Measurements from ENCODE around the gene TPK1. TPM values are rescaled to one million over a fixed set of nuclear protein-coding genes. Genes with fewer than 3 reads are reported as not detected.

Gene TPK1
- total RNA-seq, 1 experiment from 2014 or later, result 3.5 TPM

GRCh38 chr7:144547888-144548287 is 288.0 kb downstream of the TPK1 start:
- no peaks in the 10 kb centered on the region for H3K36me3 ChIP-seq
- H3K9me3 ChIP-seq, result no peaks in the 10 kb centered on the region
- H3K4me3 ChIP-seq, result no peak overlapping the region
- H3K27me3 ChIP-seq, result no peaks in the 10 kb centered on the region
- no peak for DNase-seq

GRCh38 chr7:144546782-144547181 is 289.1 kb downstream of the TPK1 start:
- H3K36me3 ChIP-seq, result no peaks in the 10 kb centered on the region
- no peak for DNase-seq
- no peaks in the 10 kb centered on the region for H3K27me3 ChIP-seq
- no peaks in the 10 kb centered on the region for H3K9me3 ChIP-seq
- no peak overlapping the region for H3K4me3 ChIP-seq

DNA sequence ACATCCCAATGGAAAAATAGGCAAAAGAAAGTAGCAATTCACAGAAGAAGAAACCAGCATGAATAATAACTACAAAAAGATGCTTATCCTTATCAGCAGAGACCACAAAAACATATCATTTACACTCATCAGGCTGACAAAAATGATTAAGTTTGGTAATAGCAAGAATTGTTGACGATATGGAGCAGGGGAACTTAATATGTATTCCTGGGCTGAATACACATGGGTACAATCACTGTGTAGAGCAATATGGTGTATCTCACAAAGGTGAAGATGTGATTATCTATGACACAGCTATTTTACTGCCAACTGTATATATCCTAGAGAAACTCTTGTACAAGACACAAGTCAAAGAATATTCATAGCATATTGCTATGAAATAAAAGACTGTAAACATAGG is 290.5 kb downstream of the TPK1 start:
- no peak overlapping the region for H3K4me3 ChIP-seq
- DNase-seq, result no peak
- no peaks in the 10 kb centered on the region for H3K9me3 ChIP-seq
- H3K27me3 ChIP-seq, result no peaks in the 10 kb centered on the region
- no peaks in the 10 kb centered on the region for H3K36me3 ChIP-seq

- Histone ChIP-seq H3K9me3 (no peaks in the 10 kb centered on the region), H3K36me3 (no peaks in the 10 kb centered on the region), H3K27me3 (no peaks in the 10 kb centered on the region), H3K4me3 (no peak overlapping the region)
- DNase-seq, result no peak
Measured at GRCh38 chr7:144534655-144535395, 301.0 kb downstream of the TPK1 start.

DNA sequence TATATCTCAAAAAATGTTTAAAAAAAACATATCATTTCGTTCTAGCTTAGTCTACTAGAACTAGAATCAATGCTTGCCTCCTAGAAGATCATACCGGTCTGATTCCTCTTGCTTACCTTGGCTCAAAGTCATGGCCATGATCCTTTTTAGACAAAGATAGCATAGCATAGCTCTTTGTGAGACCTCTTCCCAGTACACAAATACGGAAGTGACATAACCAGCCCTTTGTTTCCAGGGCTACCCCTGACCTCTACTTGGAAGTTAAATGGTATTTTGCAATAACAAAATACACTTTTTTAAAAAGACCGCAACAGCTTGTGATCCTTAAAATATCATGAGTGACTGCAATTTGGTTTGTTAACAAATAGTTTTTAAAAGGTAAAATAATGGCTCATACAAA is 301.7 kb downstream of the TPK1 start:
- H3K36me3 ChIP-seq, result no peaks in the 10 kb centered on the region
- no peak overlapping the region for H3K4me3 ChIP-seq
- H3K9me3 ChIP-seq, result no peaks in the 10 kb centered on the region
- H3K27me3 ChIP-seq, result no peaks in the 10 kb centered on the region
- no peak for DNase-seq

GRCh38 chr7:144531181-144531580 is 304.7 kb downstream of the TPK1 start:
- DNase-seq, result peak; percentile 23
- Histone ChIP-seq H3K4me3 (no peak overlapping the region), H3K9me3 (no peaks in the 10 kb centered on the region), H3K27me3 (no peaks in the 10 kb centered on the region), H3K36me3 (no peaks in the 10 kb centered on the region)

- no peaks in the 10 kb centered on the region for H3K36me3 ChIP-seq
- H3K4me3 ChIP-seq, result no peak overlapping the region
- DNase-seq, result no peak
- no peaks in the 10 kb centered on the region for H3K9me3 ChIP-seq
- H3K27me3 ChIP-seq, result no peaks in the 10 kb centered on the region
Measured at GRCh38 chr7:144529269-144529926, 306.5 kb downstream of the TPK1 start.

DNA sequence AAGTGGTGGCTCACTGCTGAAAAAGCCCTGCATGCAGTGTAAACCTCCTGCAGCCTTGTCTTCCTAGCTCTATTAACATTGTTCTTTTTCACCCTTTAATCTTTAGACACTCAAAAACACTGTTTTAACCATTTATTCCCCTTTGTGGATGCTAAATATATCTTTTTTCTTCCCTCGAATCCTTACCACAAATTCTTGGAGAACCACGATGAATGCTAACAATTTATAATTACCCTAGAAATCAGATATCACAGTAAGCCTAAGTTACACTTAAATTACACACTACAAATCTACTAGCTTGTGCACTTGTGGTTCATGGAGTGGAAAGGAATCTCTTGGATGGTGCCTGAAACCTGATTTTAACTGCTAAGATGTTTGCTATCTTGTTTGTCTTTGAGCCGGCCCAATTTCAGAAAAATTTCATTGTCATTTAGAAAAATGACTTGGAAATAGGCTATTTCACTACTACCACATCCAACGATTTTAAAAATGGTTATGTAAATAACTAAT is 307.3 kb downstream of the TPK1 start:
- Histone ChIP-seq H3K36me3 (no peaks in the 10 kb centered on the region), H3K4me3 (no peak overlapping the region), H3K27me3 (no peaks in the 10 kb centered on the region), H3K9me3 (no peaks in the 10 kb centered on the region)
- DNase-seq, result no peak

DNA sequence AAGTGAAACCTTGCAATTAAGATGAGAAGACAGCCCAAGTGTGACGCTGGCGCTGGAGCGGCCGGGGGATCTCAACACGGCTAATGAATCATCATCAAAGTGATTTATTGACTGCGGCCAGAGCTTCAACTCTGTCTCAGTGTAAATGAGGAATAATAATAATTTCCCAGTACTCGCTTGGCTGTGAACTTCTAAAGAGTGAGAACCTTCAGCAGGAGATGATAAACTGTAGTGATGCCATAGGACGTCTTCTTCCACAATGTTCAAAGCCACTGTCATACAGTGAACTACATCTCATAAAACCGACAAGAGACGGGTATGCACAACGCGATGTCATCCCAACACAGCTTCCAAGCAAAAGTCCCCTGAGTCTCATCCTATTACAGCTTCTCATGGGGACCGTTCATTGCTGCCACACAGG is 308.8 kb downstream of the TPK1 start:
- Histone ChIP-seq H3K4me3 (no peak overlapping the region), H3K27me3 (no peaks in the 10 kb centered on the region), H3K9me3 (no peaks in the 10 kb centered on the region), H3K36me3 (no peaks in the 10 kb centered on the region)
- no peak for DNase-seq

- Histone ChIP-seq H3K27me3 (no peaks in the 10 kb centered on the region), H3K36me3 (no peaks in the 10 kb centered on the region), H3K4me3 (no peak overlapping the region), H3K9me3 (no peaks in the 10 kb centered on the region)
- DNase-seq, result no peak
Measured at GRCh38 chr7:144525956-144526355, 309.9 kb downstream of the TPK1 start.

DNA sequence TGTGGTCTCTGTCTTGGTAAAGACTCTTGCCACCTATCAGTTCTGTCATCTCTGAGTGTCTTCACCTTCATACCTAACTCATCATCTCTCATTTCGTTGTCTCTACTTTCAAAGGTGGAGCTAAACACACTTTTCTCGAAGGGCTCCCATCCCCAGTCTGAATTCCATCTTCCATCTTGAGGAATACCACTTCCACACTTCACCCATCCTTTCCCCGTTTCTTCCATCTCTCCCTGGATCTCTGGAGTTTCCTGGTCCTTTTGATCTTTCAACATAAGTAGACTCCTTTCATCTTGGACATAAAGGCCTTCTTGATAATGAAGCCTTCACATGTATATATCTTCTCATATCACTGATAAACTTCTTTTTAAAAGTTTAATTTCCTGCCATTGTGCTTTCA is 311.6 kb downstream of the TPK1 start:
- no peaks in the 10 kb centered on the region for H3K9me3 ChIP-seq
- DNase-seq, result no peak
- H3K4me3 ChIP-seq, result no peak overlapping the region
- H3K27me3 ChIP-seq, result no peaks in the 10 kb centered on the region
- no peaks in the 10 kb centered on the region for H3K36me3 ChIP-seq

GRCh38 chr7:144523621-144524020 is 312.2 kb downstream of the TPK1 start:
- H3K4me3 ChIP-seq, result no peak overlapping the region

GRCh38 chr7:144519925-144520324 is 315.9 kb downstream of the TPK1 start:
- peak; percentile 54 for DNase-seq
- Histone ChIP-seq H3K27me3 (no peaks in the 10 kb centered on the region), H3K9me3 (no peaks in the 10 kb centered on the region), H3K36me3 (no peaks in the 10 kb centered on the region), H3K4me3 (no peak overlapping the region)

More at GRCh38 chr7:144523621-144524020, 312.2 kb downstream of the TPK1 start:
- Histone ChIP-seq H3K36me3 (no peaks in the 10 kb centered on the region), H3K27me3 (no peaks in the 10 kb centered on the region), H3K9me3 (no peaks in the 10 kb centered on the region)
- DNase-seq, result no peak

DNA sequence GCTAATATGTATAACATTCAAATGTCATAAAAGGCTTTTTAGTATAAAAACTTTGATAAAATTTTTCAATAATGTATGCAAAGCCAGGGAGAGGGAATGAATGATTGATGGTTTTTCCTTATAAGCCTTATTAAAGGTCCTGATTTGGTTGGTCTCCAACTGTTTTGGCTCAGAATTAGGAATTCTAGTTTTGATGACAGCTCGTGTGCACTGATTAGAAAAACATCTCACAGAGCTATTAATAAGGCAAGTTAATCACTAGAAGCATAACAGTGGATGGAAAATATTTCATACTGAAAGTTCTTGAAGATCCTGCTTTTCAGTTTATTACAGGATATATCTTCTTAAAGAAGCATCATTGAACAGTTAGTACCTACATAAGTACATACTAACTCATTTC is 317.5 kb downstream of the TPK1 start:
- Histone ChIP-seq H3K27me3 (no peaks in the 10 kb centered on the region), H3K9me3 (no peaks in the 10 kb centered on the region), H3K4me3 (no peak overlapping the region), H3K36me3 (no peaks in the 10 kb centered on the region)
- DNase-seq, result no peak

- Histone ChIP-seq H3K9me3 (no peaks in the 10 kb centered on the region), H3K36me3 (no peaks in the 10 kb centered on the region), H3K27me3 (no peaks in the 10 kb centered on the region), H3K4me3 (no peak overlapping the region)
- no peak for DNase-seq
Measured at GRCh38 chr7:144517749-144518148, 318.1 kb downstream of the TPK1 start.

GRCh38 chr7:144516729-144517525 is 318.9 kb downstream of the TPK1 start:
- no peaks in the 10 kb centered on the region for H3K27me3 ChIP-seq
- H3K9me3 ChIP-seq, result no peaks in the 10 kb centered on the region
- H3K4me3 ChIP-seq, result no peak overlapping the region
- no peak for DNase-seq
- no peaks in the 10 kb centered on the region for H3K36me3 ChIP-seq

GRCh38 chr7:144513334-144513733 is 322.5 kb downstream of the TPK1 start:
- Histone ChIP-seq H3K9me3 (no peaks in the 10 kb centered on the region), H3K36me3 (no peaks in the 10 kb centered on the region), H3K4me3 (no peak overlapping the region), H3K27me3 (no peaks in the 10 kb centered on the region)
- no peak for DNase-seq

All from MG63 (cell line).